ENCODE data around the gene L3MBTL4.

DNA sequence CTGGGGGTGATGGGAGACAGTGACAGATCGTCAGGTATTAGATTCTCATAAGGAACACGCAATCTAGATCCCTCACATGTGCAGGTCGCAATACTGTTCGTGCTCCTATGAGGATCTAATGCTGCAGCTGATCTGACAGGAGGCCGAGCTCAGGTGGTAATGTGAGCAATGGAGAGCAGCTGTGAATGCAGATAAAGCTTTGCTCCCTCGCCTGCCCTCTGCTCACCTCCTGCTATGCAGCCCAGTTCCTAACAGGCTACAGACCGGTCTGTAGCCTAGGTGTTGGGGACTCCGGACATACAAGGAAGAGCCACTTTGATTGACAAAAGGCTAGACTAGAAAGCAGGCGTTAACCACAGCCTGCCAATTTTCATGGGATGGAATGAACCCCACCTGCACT, 335.8 kb downstream of the L3MBTL4 start:
- TF ChIP-seq POLR2A (IDR thresholded peaks at IDR 0.05; ENCODE audit: low read depth, low read length) (no peak), POLR2AphosphoS5 (IDR thresholded peaks at IDR 0.05; ENCODE audit: low read depth, low read length) (no peak), TAF1 (IDR thresholded peaks at IDR 0.05; ENCODE audit: low read depth, low read length) (no peak)

All from GM12891 (cell line).